Smooth muscle cell of the brain vasculature (primary cell): Measurements from ENCODE around the gene BEST1.
A peak's percentile ranks its signal among the peaks of the same experiment; 100 is the strongest.
"Not testable (repeated sequence)": the region's sequence is repeated elsewhere in the genome, so short reads cannot be mapped to it uniquely, and the experiment has no call there.

Experiments used
- DNase-seq: peaks from one replicate; pipeline ENCODE4 v3.0.0-alpha.2; 2012; ENCODE audit warnings: low read depth, low spot score

Gene BEST1

DNA sequence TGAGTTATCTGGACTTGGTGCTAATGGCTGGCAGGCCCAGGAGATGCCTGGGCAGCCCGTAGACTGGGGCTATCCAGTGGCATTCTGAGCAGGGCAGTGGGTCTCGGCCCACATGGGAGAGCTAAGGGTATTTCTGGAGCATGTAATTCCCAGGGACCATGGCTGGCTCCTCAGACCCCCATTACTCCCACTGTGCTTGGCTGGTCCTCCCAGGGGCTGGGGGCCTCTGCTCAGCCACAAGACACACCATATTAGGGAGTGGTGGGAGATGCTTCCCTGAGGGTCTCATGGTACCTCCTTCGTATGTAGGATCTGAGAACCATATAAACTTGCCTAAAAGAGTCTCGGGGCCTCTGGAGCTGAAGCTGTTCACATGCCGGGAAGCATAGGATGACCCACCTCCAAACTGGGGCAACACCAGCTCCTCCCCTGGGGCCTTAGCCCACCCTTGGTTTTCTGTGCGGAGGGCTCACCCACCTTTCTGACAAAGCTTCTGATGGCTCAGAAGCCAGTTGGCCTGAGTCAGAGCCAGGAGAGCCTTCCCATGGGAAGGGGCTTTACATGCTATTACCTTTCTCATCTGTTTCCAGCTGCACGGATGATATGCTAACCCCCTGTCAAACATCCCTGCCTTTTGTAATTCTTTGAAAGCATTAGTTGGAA is 26.8 kb downstream of the BEST1 start:
- DNase-seq, result no peak

DNA sequence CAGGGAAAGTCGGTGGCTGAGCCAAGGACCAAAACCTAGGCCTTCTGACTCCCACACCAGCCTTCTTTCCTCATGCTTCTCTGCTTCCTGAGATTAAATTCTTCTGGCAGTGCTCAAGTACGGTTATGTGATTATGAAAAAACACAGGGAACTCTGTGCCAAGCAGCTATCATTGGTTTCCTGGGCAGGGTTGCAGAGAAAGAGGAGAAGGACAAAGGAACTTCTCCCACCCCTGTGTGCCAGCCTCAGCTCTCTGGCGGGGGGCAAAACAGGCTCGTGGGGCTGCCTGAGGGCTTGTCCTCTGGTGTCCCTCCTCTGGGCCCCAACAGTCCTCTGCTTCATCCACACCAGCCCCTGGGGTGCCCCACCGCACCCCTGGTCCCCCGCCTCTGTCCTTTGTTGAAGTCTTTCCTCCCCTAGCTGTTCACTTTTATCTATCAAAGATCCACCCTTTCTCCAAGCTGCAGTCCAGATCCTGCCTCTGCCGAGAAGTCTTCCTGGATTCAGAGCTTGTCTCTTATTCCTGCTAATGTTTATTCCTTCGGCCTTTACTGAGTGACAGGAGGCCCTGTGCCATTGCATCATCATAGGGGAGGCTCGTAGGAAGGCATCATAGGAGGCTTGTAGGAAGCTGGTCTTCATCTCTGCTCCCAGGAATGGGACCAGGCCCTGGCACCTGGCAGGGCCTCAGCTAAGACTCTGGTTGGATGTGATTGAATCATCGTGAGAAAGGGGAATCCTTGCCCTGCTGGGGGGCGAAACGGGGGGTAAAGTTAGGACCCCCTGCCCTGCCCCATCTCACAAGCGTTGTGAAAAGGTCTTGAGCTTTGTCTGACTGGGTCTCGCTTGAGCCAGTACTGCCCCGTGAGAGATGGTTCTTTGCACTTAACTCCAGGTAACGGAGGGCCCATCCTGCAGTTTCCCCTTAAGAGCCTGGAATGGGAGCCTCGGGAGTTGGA is 28.8 kb downstream of the BEST1 start:
- no peak for DNase-seq

DNA sequence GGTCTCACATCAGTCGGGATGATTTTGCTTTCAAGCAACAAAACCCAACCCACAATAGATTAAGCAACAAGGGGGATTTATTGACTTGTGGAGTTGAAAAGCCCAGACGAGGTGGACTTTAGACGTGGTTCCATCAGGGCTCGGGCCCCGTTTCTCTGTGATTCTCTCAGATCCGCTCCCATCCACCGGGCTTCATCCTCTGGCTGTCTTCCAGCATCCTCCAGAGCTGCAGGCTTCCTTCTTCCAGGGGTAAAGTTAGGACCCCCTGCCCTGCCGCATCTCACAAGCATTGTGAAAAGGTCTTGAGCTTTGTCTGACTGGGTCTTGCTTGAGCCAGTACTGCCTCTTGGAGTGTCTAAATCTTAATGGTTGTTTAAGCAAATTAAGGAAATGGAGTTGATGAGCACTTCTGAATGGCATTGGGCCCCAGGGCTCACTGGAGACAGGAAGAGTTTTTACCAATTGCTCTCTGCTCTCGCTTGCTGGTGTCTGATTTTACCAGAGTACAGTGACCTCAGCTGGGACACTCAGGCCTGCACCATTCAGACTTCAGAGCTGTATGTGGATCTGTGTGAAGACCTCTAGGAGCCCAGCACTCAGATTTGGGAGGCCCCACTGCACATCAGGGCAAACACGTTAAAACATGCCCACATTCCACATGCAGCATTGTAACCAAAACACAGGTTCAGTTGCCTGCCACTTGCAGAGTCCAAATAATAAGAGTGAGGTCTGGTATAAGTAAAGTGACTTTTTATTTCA is 30.8 kb downstream of the BEST1 start:
- DNase-seq, result no peak

DNA sequence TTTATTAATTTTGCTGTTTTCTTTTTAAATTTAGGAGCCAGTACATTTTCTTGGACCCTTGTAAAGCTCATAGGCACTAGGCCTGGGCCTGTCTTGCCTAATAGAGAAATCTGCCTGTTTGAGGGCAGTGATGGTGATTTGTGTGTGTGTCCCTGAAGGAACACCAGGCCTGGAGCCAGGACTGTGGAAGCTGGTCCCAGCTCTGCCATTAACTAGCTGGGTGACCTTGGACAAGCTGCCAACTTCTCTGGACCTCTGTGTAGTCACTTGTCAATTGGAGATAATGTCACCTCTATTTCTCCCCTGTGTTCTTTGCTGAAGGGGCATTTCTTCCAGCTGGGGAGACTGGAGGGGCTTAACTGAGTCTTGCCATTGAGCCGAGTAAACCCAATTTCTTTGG is 33.3 kb downstream of the BEST1 start:
- no peak for DNase-seq

DNA sequence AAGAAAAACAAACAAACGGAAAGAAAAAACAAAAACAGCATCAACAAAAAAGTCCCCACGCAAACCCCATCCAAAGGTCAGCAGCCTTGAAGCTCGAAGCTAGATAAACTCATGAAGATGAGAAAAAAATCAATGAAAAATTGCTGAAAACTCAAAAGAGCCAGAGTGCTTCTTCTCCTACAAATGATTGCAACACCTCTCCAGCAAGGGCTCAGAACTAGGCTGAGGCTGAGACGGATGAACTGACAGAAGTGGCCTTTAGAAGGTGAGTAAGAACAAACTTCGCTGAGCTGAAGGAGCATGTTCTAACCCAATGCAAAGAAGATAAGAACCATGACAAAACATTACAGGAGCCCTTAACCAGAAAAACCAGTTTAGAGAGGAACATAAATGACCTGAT is 35.7 kb downstream of the BEST1 start:
- no peak for DNase-seq

DNA sequence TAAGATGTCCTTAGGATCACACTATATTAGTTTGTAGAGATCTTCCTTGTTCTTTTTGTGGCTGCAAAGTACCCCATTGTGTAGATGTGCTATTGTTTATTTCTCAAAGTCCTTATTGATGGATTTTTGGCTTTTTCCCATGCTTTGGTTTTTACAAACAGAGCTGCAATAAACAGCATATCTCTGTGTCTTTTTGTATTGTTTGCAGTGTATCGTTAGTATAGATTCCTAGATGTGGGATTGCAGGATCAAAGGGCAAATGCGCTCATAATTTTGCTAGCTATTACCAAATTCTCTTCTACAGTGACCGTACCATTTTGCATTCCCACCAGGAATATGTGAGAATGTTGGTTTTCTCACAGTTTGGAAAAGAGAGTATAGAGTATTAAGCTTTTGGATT is 44.8 kb downstream of the BEST1 start:
- no peak for DNase-seq

DNA sequence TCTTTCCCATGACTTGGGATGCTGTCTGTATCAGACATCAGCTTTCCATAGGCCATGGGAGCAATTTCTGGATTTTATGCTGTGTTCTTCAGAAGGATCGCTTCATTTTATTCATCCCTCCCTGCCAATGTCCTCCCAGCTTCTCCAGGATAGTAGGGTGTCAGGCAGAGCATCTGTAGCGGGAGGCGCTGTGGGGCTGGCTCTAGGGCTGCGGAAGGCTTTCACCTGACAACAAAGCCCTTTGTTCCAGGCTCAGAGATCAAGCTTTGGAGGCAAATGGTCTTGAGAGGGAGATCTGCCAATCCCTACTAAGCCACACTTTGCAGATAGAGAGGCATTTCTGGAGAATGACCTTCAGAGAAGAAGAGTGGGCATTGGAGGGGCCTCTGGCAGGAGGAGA is 46.8 kb downstream of the BEST1 start:
- DNase-seq, result no peak

DNA sequence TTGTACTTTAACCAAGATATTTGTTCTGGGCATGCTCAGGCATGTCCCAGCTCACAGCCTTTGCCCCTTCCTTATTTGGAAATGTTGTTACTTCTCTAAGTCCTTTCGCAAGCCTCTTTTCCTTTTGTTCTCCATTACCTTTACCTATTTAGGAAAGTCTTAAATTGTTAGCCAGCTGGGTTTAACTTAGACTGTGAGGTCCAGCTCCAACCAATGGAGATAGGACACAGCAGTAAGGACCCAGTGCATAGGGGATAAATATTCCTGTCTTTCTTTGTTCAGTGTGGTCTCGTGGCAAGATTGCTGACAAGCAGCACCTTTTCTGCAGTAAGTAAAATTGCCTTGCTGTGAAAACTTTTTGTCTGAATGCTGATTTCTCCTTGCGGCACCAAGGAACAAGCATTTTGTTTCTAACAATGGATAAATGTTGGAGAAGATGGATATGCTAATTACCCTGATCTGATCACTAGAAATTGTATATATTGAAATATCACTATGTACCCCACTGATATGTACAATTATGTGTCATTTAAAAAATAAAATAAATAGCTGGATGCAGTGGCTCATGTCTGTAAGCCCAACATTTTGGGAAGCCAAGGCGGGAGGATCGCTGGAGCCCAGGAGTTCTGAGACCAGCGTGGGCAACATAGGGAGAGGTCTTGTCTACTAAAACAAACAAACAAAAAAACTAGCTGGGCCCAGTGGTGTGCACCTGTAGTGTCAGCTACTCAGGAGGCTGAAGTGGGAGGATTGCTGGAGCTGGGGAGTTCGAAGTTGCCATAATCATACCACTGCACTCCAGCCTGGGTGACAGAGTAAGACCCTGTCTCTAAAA is 49.2 kb downstream of the BEST1 start:
- no peak for DNase-seq

DNA sequence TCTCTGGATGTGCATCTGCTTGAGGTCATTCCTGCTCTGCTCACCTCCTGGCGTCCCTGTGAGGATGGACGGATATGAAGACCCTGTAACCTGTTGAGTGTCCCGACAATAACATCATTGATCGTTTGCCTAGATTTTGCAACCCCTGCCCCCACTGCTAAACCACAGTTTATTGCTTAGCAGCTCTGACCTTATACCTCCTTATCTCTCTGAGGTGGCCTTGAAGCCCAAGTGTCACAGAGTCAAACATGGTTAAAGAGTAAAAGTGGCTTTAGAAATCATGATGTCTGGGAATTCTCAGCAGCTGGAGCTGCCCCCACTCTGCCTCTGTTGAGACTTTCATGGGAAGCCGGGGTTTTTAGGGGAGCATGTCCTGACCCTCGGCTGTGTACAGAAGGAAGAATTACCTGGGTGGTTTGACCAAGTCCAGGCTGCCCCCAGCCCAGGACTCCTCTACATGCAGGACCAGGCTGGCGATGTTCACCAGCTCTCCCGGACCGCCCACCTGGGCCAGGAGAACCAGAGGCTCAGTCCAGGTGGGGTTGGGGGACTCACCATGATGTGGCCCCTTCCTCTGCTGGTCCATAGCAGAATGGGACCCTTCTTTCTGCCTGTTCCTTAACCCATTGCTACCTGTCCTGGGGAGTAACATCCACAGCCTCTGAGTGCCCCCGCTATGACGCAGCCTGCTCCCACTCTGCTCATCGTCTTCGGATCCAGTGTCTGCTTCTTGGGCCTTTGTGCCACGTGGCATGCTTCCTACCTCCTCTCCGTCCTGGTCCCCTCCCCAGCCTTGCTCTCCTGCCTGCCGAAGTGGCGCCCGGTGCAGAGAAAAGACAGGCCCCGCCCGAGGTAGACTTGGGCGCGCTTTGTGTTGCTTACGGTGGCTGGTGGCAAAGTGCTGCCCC is 50.6 kb downstream of the BEST1 start:
- no peak for DNase-seq

DNA sequence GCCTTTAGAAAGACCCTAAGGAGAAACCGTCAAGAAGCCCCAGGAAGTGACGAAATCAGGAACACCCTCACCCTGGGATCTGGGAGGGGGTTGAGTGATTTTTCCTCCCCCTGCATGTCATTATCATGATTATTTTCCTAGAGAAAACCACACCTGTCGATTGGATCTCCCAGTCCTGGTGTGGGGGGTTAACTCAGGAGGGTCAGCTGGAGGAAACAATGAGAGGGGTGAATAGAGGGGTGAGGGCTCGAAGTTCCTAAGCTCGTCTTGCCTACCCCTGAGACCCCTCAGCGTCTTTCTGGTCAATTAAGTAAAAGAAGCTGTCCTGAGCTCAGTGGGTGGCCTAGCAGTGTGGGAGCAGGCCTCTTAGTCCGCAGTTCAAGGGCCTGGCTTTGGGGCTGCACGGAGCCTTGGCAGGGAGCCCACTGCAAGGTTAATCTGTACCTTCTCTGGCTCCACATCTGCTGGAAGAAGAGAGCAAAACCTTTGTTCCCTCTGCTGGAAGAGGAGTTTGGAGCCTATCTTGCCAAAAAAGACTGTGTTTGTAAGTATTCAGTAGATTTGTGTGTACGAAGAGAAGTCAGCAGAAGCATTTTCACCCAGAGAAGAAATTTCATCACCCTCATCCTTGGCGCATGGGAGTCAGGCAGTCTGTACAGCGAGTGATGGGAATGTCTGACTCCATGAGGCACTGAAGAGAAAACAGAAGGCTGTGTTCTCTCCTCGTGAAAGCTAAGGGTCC is 51.5 kb downstream of the BEST1 start:
- DNase-seq, result no peak

DNA sequence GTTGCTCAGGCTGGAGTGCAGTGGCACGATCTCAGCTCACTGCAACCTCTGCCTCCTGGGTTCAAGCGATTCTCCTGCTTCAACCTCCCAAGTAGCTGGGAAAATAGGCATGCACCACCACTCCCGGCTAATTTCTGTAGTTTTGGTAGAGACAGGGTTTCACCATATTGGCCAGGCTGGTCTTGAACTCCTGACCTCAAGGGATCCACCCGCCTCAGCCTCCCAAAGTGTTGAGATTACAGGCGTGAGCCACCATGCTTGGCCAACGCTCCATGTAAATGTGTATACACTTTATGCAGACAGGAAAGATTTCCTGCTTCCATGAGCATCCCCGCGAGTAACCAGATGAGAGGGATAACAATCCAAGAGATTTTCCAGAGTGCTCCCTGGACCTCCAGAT is 52.1 kb downstream of the BEST1 start:
- DNase-seq, result not testable (repeated sequence)

DNA sequence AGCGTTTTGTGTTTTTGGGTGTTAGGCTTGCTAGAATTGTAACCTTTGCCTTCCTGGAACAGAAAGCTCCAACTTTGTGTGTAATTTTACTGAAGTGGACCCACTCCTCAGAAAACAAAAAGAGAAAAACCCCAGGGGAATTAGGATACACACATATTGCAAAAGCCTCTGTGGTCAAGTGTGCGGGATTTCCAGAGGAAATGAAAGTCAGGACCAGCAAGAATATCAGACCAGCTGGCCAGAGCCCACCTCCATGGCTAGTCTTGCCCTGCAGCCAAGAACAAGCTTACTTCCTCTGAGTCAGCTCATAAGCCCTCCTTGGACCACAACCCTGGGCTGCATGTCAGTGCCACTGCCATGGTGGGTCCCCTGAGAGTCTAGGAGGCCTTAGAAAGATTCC is 54.3 kb downstream of the BEST1 start:
- DNase-seq, result peak; percentile 40

DNA sequence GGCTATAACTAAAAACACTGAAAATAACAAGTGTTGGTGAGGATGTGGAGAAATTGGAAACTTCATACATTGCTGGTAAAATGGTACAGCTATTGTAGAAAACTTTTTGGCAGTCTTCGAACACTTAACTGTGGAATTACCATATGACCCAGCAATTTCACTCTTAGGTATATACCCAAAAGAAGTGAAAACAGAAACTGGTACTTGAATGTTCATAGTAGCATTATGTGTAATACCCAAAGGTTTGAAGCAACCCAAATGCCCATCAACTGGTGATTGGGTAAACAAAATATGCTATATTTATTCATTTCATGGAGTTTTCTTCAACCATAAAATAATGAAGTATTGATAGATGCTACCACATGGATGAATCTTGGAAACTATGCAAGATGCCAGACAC is 58.0 kb downstream of the BEST1 start:
- no peak for DNase-seq

DNA sequence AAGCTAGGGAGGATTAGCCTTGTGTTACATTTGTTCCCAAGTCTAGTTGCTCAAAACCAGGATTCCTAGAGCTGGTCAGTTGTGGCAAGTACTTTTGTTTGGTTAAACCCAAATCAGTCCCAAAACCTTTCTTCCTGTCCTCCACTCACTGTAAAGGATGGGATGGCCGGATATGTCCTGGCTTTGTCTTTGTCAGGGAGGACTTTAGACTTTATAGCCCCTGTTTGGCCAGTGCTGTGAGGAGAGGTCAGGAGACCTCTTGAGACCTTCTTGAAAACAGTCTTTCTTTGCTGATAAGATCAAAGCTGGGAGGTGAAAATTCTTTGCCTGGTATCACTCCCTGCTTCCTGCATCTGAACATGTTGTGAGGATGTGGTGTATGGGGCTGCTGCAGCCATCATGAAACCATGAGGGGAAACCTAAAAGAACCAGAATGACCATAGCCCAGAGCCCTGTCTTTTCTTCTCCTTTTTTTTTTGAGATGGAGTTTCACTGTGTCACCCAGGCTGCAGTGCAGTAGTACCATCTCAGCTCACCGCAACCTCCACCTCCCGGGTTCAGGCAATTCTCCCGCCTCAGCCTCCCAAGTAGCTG is 60.9 kb downstream of the BEST1 start:
- DNase-seq, result no peak

DNA sequence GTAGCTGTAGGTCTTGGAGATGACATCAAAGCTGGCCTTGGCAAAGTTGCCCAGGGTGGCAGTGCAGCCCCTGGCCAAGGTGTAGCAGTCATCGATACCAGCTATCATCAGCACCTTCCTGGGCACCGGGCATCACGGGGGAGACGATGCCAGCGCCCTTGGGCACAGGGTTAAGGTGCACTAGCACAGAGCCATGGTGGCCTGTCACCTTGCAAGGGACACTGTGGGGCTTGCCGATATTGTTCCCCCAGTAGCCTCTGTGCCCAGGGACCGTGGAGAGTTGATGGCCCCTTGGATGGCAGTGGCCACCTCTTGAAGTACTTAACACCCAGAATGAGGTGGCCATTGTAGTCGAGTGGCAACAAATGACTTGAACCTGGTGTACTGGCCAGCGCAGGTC is 61.7 kb downstream of the BEST1 start:
- DNase-seq, result no peak

DNA sequence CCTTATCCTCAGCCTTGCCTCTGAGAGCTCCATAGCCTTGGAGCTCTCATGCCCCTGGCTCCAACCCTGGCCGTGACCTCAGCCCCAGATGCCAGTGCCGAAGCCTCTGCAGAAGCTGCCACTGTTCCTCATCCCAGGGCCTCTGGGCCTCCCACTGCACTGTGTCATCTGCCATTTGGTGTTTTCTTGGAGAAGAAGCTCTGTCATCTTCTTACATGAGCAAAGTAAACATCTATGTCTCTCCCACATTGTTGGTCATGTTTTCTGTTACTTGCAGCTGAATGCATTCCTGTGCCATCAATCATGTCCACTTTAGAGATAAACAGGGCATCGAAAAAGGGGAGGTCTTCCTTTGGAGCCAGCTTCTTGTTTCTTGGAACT is 62.3 kb downstream of the BEST1 start:
- no peak for DNase-seq

DNA sequence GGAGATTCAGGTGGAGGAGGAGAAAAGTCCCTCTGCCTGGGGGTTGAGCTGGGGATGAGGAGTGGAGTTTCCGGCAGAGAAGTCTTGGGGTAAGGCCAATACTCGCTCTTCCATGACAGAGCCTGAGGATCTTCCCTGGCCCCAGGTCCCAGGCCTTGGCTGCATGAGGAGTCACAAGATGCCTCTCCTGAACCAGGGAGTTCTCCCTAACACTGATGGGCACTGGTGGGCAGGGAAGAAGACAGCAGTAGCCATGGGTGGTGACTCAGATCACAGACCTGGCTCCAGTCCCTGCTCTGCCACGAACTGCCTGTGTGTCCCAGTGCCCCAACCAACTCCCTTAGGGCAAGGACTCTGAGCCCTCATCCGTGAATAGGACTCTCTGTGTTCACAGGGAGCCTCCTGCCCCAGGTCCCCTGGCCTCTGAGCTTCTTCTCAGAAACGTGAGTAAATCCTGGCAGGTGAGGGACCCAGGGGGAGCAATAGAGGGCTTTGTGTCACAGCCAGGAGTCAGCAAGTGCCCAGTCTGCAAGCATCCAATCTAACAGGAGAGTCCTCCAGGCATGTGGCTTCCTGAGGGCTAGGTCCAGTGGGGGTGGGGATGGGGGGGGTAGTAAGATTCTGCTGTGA is 62.8 kb downstream of the BEST1 start:
- no peak for DNase-seq
